Activated effector memory CD4-positive, alpha-beta T cell treated with Interleukin-2 at 50 U/mL for 16 hours (primary cell): ENCODE data around the gene THRAP3.

ENCODE experiments used
- DNase-seq: peaks from one replicate; pipeline ENCODE4 v3.0.0-alpha.2; 2020

THRAP3 gene

DNA sequence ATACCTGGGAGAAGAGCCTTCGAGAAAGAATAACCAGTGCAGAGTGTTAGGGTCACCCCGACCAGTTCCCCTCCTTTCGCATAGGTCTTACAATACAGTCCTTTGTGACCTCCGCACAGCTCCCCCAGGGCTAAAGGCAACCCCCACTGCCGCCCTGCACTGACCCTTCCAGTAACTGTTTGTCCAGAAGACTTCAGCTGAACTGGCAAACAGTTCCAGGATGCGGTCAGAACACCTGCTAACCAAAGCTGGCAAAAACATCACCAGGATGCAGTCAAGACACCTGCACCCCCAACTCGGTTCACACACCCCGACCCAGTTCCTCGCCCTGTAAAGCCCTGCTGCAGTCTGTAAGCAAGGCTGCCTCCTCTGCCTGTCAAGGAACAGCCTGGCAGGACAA lies 105.6 kb downstream of the THRAP3 start:
- no peak for DNase-seq

DNA sequence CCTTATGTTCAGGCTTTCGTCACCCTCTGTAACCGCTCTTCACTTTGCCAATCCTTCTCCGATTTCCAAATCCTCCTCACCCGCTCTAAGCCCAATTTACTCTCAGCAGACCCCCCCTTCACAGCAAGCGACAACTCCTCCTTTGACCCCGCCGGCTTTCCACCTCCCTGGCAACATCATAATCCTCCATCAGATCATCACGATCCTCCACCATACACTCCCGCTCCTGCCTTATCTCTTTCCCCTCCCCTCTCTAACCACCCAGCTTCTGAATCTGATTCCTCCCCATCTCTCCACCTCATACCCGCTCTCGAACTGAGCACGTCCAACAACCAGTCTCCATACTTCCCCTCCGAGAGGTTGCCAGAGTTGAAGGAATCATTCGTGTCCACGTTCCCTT lies 106.7 kb downstream of the THRAP3 start:
- no peak for DNase-seq

DNA sequence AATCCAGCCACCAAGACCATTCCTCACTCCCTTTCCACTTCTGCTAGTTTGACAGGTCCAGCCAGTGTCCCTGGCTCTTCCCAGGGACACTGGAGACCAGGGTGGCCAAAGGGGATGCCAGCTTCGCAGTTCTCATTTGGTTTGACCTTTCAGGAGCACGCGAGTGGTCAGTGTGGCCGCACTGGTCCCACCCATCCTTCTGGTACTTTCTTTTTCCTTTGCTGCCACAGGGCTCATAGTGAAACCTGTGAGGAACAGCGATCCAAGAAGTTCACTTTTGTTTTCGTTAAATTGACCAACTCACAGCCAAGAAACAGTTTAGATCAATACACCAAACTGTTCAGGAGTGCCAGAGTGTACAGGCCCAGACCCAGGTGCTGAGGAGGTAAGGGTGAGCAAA lies 113.6 kb downstream of the THRAP3 start:
- DNase-seq: no peak

DNA sequence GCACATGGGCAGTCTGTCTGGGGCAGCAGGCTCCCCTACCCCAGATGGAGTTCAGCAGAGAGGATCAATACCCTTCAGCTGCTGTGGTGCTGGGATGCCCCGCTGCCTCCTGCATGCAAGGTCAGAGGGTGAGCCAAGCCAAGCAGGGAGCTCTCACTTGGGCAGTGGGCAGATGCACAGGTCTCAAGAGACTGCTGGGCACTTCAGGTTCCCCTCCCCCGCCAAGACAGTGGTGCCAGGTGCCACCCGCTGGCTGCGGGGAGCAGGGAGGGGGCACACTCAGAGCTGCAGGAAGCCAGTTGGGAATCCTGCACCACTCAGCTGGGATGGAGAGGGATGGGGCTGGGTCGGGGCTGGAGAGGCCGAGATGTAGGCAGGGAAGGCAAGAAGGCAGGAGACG lies 115.0 kb downstream of the THRAP3 start:
- no peak for DNase-seq

- no peak for DNase-seq
These were observed 115.4 kb downstream of the THRAP3 start for GRCh38 chr1:36339615-36340014.

GRCh38 chr1:36341626-36342320 lies 117.5 kb downstream of the THRAP3 start:
- DNase-seq: no peak

- peak; percentile 40 for DNase-seq
These were observed 118.4 kb downstream of the THRAP3 start for GRCh38 chr1:36342426-36343185.

- DNase-seq: no peak
These were observed 119.6 kb downstream of the THRAP3 start for GRCh38 chr1:36343651-36344394.

DNA sequence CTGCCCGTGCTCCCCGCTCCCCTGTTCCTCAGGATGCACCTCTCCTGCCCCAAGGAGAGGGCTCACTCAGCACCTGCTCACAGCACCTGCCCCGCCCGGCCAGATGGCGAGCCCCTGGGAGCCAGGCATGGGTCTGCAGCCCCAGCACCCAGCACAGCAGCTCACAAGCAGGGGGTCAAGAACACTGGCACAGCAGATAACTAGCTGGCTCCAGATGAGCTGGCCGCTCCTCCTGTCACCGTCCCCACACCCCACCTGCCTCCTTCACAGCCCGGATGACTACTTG lies 120.1 kb downstream of the THRAP3 start:
- no peak for DNase-seq

DNA sequence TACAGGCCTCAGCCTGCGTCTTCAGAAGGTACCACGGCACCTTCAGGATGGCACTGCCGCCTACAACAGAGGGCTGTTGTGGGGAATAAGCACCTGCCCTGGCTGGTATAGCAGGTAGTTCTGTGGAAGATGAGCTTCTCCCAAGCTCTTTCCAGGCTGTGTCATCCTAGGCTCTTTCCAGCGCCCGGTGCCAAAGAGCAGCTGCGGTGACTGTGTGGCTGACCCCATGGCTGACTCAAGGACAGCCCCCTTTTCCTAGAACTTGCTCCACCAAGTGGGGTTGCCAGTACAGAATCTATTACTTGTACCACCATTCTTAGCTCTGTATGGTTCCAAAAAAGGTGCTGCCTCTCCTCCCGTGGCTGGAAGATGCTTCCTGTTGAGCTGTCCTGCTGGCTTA lies 121.1 kb downstream of the THRAP3 start:
- DNase-seq: no peak

GRCh38 chr1:36346741-36347370 lies 122.6 kb downstream of the THRAP3 start:
- no peak for DNase-seq

DNA sequence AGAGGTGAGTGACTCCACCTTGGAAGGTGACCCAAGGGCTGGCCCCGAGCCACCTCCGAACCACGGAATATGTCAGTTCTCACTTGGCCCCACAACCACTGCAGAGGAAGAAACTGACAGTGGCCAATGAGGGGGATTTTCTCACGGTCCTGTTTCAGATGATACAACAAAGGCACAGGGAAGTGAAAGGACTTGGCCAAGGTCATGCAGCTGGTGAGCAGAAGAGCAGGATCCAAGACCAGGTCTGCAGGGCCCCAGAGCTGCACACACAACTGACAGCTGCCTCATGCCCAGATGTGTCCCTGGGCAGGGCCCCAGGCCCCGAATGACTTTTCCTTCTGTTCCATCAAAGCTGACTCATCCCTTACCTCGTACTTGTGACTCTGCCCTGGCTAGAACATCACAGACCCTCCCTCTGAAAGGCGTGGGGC lies 125.0 kb downstream of the THRAP3 start:
- no peak for DNase-seq

- DNase-seq: no peak
These were observed 125.6 kb downstream of the THRAP3 start for GRCh38 chr1:36349839-36350238.

- DNase-seq: peak; percentile 42
These were observed 126.5 kb downstream of the THRAP3 start for GRCh38 chr1:36350659-36351226.

DNA sequence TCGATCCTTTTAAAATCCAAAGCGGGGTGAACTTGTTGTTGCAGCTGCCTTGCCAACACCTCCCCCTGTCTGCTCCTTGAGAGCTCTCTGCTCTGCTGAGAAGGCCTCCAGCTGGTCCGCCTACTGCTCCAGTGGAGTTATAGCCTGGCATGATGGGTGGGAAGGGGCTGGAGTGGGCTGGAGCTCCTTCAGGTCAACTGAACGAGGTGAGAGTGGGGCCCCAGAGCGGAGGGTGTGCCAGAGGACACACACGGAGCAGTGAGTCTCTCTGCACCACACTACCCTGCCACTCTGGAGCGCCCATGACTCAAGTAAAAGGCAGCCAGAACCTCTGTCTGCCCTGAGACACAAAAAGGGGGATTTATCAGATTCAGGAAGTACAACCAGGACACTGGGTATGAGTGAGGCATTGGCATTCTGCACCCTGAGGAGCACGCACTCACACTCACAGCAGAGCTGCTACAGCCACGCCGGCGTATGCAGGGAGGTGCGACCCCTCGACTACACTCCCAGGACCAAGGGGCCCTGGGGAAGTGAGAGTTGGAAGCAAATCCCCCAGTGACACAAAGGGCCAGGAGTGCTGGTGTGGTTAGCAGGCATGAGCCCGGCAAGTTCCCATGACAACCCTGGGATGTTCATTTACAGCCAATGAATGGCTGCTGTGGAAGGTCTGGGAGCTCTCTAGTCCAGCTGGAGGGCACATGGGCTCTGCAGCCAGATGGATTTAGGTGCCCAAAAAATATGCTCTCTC lies 127.2 kb downstream of the THRAP3 start:
- DNase-seq: no peak

GRCh38 chr1:36352125-36352909 lies 128.1 kb downstream of the THRAP3 start:
- DNase-seq: no peak

DNA sequence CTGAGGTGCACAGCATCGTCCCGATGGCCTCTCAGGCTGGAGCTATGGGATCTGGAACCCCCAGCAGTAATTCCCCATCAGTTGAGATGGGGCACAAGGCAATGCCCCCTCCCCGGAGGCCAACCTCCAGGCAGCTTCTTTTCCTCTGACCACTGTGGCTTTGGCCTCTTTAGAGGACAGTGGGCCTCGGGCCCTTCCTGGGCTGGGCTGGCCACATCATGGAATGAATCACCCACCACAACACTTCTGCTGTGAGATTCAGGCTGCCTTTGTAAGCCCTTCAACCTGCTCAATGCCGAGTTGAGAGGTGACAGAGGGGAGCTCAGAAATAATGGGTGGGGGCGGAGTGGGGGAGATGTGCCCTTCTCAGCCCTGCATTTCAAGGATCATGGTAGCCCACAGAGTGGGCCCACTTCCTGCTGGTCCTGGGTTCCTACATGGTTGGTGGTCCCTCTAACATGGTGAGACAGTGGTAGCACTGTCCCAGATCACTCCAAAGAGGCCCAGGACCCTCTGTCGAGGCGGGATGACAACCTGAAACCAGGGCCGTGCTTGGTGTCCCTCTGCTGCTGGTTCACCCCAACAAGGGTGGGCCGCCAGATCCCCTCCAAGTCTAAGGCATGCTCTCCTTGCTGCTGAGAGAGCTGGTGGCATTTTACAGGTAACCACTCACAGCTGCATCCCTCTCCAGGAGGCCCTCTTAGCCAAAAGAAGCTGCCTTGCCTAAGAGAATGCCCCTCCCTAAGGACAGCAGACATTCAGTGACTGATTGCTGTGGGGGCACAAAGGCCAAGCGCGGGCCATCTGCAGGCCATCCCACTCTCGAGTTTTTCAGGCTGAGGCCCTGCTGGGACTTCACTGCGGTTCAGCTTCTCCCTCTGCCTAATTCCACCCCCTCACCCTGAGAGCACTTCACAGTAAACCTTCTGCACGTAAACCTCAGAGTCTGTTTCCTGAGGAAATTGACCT lies 129.0 kb downstream of the THRAP3 start:
- no peak for DNase-seq

DNA sequence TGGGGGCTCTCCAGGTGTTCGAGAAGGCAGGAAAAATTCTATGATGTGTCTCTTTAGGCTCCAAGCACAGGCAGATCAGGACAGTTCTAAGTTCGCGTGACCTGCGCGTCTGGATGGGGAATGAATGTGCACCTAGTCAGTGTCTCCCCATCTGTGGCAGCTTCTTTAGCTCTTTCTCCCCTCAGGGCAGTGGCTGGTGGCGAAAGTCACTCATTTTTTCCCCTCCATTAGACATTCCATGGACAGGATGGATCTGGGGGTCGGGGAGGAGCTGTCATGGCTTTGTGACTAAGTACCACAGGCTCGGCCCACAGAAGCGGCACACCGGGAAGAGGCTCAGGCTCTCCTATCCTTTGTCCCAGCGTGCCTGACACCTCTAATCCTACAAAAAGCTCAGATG lies 130.2 kb downstream of the THRAP3 start:
- no peak for DNase-seq
